SW 1271 (cell line): ENCODE data around the gene MYRF.

Experiments used
- DNase-seq, 2 experiments: peaks; one replicate each; lab custom pipeline; 2025; lab: John Stamatoyannopoulos, UW

Gene MYRF

GRCh38 chr11:61760946-61761345 lies 8.5 kb downstream of the MYRF start:
- no peak for DNase-seq

GRCh38 chr11:61761440-61762222 lies 9.2 kb downstream of the MYRF start:
- no peak for DNase-seq

- no peak for DNase-seq
Observed at GRCh38 chr11:61762223-61762615, 9.8 kb downstream of the MYRF start.

- DNase-seq, result no peak
Observed at GRCh38 chr11:61762798-61763197, 10.4 kb downstream of the MYRF start.

- no peak for DNase-seq
Observed at GRCh38 chr11:61763930-61764605, 11.6 kb downstream of the MYRF start.

GRCh38 chr11:61764606-61765260 lies 12.3 kb downstream of the MYRF start:
- DNase-seq, result no peak

GRCh38 chr11:61765550-61766253 lies 13.3 kb downstream of the MYRF start:
- DNase-seq, result no peak

- DNase-seq, result no peak
Observed at GRCh38 chr11:61766353-61766841, 14.0 kb downstream of the MYRF start.

GRCh38 chr11:61768376-61769076 lies 16.1 kb downstream of the MYRF start:
- DNase-seq, result no peak

- no peak for DNase-seq
Observed at GRCh38 chr11:61769169-61769920, 16.9 kb downstream of the MYRF start.

- DNase-seq, result no peak
Observed at GRCh38 chr11:61769946-61770683, 17.7 kb downstream of the MYRF start.

- DNase-seq, result no peak
Observed at GRCh38 chr11:61771195-61771894, 18.9 kb downstream of the MYRF start.

GRCh38 chr11:61771985-61772455 lies 19.6 kb downstream of the MYRF start:
- no peak for DNase-seq

- no peak for DNase-seq
Observed at GRCh38 chr11:61773356-61773755, 20.9 kb downstream of the MYRF start.

GRCh38 chr11:61773809-61774208 lies 21.4 kb downstream of the MYRF start:
- DNase-seq, result no peak

- DNase-seq, result no peak
Observed at GRCh38 chr11:61774411-61774810, 22.0 kb downstream of the MYRF start.

- DNase-seq, result no peak
Observed at GRCh38 chr11:61775106-61775505, 22.7 kb downstream of the MYRF start.

GRCh38 chr11:61775606-61776554 lies 23.4 kb downstream of the MYRF start:
- DNase-seq, result no peak
